ENCODE results near the gene IL6ST.

Gene IL6ST

DNA sequence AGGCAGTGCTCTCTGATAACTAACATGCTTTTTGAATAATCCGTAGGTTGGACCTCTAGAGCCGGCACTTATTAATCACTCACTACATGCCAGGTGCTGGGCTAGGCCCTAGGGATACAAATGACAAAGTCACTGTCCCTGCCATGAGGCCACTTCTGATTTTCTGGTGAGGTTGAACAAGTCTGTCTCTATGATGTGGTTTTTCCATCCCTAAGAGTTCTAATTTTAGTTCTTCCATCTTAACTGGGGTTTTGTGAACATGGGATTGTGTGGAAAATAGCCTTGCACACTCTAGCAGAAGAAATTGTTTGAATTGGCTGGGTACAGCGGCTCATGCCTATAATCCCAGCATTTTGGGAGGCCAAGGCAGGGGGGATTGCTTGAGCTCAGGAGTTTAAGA, 79.0 kb downstream of the IL6ST start:
- no peak for DNase-seq (ENCODE audit: low read depth)
- no peak for TF ChIP-seq CTCF (IDR thresholded peaks at IDR 0.05; ENCODE audit: low read depth, low read length, missing control alignments)
- in situ Hi-C loops (cut with HindIII; ENCODE audit: low sequenced_read_pairs), result no loop called here
- no peak overlapping the region for H3K4me3 ChIP-seq (ENCODE audit: low read depth, low read length)

- no peak for TF ChIP-seq CTCF (IDR thresholded peaks at IDR 0.05; ENCODE audit: low read depth, low read length, missing control alignments)
- no peak for DNase-seq (ENCODE audit: low read depth)
- in situ Hi-C loops (cut with HindIII; ENCODE audit: low sequenced_read_pairs), result no loop called here
- H3K4me3 ChIP-seq (ENCODE audit: low read depth, low read length), result no peak overlapping the region
Measured at GRCh38 chr5:55914971-55915370, 79.8 kb downstream of the IL6ST start.

DNA sequence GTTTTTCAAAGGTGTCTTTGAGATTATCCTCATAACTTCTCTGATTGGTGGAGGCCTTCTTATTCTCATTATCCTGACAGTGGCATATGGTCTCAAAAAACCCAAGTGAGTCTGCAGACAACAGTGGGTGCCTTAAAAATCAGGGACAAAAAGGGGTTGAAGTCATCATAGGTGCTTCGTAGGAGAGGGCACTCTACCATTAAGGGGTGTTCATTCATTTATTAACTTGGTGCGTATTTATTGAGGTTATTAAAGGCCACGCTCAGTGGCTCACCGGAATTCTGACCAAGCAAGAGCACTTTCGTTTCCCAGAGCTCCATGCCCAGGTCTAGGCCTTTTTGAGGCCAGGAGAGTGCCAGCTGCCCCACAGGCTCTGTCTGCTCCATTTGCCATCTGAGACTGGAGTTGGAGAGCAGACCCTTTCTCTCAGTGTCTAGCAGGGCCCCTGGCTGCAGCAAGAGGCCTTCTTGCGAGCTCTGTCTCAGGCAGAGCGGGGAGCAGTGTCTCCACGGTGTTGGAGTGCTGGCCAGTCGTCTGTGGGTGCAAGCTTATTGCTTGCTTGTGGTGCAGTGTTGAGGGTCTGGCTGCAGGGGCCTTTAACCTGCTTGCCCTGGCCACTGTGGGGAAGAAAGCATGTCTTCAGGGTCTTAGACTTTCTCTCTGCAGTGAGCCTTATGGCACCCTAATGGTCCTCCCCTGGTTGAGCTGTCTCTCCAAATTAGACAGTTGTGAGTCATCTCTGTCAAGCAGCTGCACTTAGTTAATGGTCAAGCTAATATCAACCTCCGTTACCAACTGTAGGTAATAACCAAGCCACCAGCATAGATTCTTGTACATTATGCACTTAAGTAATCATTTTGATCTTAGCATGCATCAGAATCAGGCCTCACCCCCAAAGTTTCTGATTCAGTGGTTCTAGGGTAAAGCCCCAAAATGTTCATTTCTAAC, 81.0 kb downstream of the IL6ST start:
- no peak for DNase-seq (ENCODE audit: low read depth)
- TF ChIP-seq CTCF (IDR thresholded peaks at IDR 0.05; ENCODE audit: low read depth, low read length, missing control alignments), result no peak

DNA sequence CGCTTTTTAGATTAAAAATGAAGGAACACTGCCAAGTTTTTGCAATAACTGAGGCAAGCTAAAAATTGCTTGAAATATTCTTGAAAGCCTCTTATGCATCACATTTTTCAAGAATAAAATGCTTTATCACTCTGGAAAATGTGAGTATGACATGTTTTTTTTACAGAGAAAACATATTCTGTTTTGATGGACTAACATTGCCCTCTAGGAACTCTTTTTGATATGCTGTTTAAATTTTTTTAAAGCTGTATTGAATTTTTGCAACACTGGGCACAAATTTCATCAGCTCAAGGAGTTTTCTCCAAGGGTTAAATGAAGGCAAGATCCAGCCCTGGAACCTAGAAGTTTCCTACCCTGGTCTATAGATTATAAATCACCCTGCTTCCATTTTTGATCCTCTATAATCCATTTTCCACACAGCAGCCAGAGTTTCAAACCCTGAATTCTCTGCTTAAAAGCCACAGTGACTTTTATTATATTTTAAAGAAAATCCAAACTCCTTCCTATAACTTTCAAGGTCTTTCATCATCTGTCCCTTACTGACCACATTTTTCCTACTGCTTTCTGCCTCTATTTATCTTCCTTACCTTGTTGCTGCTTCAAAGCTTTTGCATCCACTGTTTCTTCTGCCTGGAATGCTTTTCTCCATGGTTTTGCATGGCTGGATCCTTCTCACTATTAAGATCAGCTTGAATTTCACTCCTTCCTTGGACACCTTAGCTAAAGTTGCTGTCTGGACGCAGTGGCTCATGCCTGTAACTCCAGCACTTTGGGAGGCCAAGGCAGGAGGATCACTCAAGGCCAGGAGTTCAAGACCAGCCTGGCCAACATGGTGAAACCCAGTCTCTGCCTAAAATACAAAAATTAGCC, 82.7 kb downstream of the IL6ST start:
- no peak for TF ChIP-seq CTCF (IDR thresholded peaks at IDR 0.05; ENCODE audit: low read depth, low read length, missing control alignments)
- in situ Hi-C loops (cut with HindIII; ENCODE audit: low sequenced_read_pairs), result no loop called here
- DNase-seq (ENCODE audit: low read depth), result no peak
- no peak overlapping the region for H3K4me3 ChIP-seq (ENCODE audit: low read depth, low read length)

More for the DNA sequence above, 81.0 kb downstream of the IL6ST start:
- in situ Hi-C loops (cut with HindIII; ENCODE audit: low sequenced_read_pairs), result no loop called here
- H3K4me3 ChIP-seq (ENCODE audit: low read depth, low read length), result no peak overlapping the region

DNA sequence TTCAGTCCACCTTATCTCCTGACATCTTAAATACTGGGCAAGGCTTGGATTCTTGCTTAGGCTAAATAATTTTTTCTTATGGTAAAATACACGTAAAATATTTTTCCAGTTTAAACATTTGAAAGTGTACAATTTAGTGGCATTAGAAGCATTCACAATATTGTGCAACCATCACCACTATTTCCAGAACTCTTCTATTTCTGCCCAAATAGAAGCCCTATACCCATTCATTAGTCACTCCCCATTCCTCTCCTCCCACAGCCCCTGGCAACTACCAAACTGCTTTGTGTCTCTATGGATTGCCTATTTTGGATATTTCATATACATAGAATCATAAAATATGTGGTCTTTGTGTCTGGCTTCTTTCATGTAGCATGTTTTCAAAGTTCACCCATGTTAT, 86.0 kb downstream of the IL6ST start:
- no peak overlapping the region for H3K4me3 ChIP-seq (ENCODE audit: low read depth, low read length)
- no peak for TF ChIP-seq CTCF (IDR thresholded peaks at IDR 0.05; ENCODE audit: low read depth, low read length, missing control alignments)
- no peak for DNase-seq (ENCODE audit: low read depth)
- in situ Hi-C loops (cut with HindIII; ENCODE audit: low sequenced_read_pairs), result no loop called here

DNA sequence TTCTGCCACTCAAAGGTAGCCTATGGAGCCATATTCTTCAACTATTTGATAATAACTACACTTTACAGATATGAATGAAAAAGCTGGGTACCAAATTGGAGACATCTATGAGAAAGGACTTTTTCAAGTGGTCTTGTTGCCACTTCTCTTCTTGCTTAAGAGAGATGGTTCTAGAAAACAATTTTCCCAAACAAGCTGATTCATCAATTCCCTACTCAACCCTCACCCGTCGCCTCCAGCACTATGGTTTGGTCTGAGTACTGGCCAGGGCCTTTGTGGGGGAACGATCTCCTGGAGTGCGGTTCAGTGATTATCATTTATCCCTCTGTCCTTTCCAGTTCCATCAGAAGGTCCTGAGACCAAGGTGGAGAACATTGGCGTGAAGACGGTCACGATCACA, 86.8 kb downstream of the IL6ST start:
- H3K4me3 ChIP-seq (ENCODE audit: low read depth, low read length), result no peak overlapping the region
- DNase-seq (ENCODE audit: low read depth), result no peak
- no peak for TF ChIP-seq CTCF (IDR thresholded peaks at IDR 0.05; ENCODE audit: low read depth, low read length, missing control alignments)
- in situ Hi-C loops (cut with HindIII; ENCODE audit: low sequenced_read_pairs), result no loop called here
